ENCODE results near the gene MRAS.

- TF ChIP-seq CTCF (conservative IDR thresholded peaks at IDR 0.05 in 1 of 2, IDR thresholded peaks at IDR 0.05 in 1 of 2; ENCODE audit: extremely low read depth in 1 of 2, insufficient read depth in 1 of 2, low read depth in 1 of 2, low read length in 2 of 2) (no peak), EZH2 (IDR thresholded peaks at IDR 0.05; ENCODE audit: borderline replicate concordance, low read length) (no peak)
Observed at GRCh38 chr3:138440596-138440995, 92.2 kb downstream of the MRAS start.

Data from mammary epithelial cell (primary cell).